Hematopoietic multipotent progenitor cell (in vitro differentiated cells): ENCODE measurements around the gene CDH12. TPM values are rescaled to one million over a fixed set of nuclear protein-coding genes. Genes with fewer than 3 reads are reported as not detected.
"Not testable (repeated sequence)": the region's sequence is repeated elsewhere in the genome, so short reads cannot be mapped to it uniquely, and the experiment has no call there.

Experiments used
- DNase-seq, 3 donors: peaks; one replicate each; pipeline ENCODE4 v3.0.0-alpha.2; 2011 to 2015; ENCODE audit warnings: low read depth in 2 of 3, low spot score in 2 of 3
- total RNA-seq: library from RNA; depleted of rRNA; stranded (reverse); fragments of >200 nt; gene quantifications from one replicate; pipeline ENCODE4 v1.2.3, GENCODE V29; 2012

Gene CDH12
- total RNA-seq, 1 donor: not detected

GRCh38 chr5:22473886-22474285 lies 379.3 kb downstream of the CDH12 start:
- DNase-seq: no peak

DNA sequence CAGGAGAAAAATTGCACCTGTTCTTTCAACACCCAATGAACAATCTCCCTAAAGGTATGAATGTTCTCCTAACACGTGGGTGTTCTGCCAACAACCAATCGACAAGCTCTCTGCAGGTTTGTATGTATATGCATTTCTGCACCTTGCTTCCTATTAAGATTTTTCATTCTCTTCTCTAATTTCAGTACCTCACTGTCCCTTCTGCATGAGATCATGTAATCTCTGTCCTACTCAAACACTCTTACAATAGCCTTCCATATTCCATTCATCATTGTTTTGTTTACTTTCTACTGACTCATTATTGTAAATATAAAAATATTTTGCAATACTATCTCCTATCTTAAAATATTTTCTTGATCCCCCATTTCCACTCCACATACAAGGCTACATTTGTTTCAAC lies 382.0 kb downstream of the CDH12 start:
- DNase-seq: no peak

DNA sequence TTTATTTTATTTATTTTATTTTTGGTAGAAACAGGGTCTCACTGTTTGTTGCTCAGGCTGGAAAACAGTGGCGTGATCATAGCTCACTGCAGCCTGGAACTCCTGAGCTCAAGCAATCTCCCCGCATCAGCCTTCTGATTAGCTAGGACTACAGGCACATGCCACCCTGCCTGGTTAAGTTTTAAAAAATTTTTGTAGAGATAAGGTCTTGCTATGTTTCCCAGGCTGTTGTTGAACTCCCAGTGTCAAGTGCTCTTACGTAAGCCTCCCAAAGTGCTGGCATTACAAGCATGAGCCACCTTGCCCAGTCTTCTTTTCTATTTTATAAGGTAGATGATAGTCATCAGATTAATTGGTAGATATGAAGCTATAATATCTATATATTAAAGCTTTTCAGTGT lies 382.7 kb downstream of the CDH12 start:
- no peak for DNase-seq

GRCh38 chr5:22465616-22466015 lies 387.5 kb downstream of the CDH12 start:
- DNase-seq: no peak

DNA sequence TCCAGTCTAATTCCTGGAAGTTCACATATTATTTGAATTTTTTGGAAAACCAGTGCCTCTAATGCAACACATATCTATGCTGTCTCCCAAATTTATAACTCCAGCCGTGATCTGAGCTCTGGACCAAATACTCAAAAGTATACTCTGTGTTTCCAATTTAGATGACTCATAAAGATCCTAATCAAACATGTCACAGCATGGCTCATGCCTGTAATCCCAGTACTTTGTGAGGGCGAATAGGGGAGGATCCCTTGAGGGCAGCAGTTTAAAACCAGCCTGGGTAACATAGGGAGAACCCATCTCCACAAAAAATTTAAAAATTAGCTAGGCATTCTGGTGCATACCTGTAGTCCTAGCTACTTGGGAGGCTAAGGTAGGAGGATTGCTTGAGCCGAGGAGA lies 388.0 kb downstream of the CDH12 start:
- DNase-seq: no peak

DNA sequence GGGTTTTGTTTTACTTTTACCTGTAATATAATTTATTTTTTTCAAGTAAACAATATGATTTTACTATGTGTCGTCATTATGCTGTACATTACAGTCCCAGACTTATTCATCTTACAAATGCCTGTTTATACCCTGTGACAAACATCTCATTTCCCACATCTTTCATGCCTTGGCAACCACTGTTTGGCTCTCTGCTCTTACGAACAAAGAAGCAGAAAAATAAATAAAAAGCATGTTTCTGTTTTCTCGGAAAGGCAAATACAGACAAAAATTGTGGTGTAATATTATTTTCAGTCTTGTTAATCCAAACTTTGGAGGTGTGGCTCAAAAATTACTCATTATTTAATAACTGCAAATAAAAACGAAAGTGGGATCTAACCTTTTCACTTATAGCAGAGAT lies 393.0 kb downstream of the CDH12 start:
- DNase-seq: no peak

GRCh38 chr5:22432905-22433304 lies 420.2 kb downstream of the CDH12 start:
- DNase-seq: no peak

DNA sequence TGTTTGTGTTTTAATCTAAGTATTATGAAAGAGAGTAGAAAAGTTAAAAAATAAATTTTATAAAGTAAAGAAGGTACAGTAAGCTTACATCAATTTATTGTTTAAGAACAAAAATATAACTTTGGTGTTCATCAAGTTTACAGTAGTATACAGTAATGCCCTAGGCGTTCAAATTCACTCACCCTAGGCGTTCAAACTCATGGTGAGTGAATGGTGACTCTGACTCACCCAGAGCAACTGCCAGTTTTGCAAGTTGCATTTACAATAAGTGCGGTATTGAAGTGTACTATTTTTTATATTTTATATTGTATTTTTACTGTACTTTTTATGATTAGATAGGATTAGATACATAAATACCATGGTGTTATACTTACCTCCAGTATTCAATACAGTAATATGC lies 421.3 kb downstream of the CDH12 start:
- DNase-seq: no peak

- no peak for DNase-seq
Measured at GRCh38 chr5:22431406-22431805, 421.7 kb downstream of the CDH12 start.

DNA sequence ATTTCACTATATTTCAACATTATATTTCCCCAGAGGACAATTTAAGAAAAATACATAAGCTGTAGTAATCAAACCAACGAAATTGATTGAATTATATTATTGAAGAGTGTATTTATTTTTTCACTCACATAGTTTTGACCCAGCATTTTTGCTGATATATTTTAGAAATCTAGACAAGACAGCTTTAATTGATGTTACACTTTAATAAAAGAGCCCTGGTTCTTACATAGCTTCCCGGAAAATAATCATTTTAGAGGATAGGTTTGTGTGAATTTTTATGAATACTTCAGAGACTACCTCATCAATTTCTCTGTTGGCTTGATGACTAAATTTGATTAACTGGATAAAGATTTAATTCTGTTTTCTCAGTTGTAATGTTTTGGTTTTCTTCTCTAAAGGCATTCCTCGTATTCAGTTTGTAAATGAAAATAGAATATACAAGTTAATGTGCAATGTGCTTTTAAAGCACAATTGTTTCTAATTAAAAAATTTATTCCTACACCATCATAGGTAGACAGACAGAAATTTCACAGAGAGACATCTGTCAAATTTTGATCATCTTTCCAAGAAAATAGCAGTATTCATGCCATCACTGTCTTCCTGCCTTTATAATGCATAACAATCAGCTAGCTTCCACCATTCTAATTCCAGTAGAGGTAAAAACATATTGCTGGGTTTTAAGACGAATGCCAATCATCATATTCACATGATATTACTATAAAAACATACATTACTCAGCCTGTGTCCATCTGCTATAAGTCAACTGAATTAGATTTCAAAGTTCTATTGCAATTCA lies 441.4 kb downstream of the CDH12 start:
- no peak for DNase-seq

DNA sequence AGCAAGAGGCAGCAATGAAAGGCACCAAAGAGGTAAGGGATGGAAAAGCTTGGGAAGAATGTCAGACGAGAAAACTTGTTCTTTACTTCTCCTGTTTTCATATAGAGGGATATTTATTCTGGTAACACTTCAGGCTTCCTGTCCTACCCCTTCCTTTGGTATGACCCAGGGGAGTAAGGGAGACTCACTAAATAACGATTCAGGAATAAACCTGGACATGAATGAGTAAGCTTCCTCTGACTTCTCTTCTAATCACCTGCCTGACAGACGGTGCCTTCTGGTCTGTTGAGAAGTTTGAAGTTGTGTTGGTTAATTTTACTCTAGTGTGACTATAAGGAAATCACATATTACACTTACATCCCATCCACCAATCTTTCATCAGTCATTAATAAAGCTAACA lies 461.2 kb downstream of the CDH12 start:
- no peak for DNase-seq

- no peak for DNase-seq
Measured at GRCh38 chr5:22390888-22391287, 462.3 kb downstream of the CDH12 start.

DNA sequence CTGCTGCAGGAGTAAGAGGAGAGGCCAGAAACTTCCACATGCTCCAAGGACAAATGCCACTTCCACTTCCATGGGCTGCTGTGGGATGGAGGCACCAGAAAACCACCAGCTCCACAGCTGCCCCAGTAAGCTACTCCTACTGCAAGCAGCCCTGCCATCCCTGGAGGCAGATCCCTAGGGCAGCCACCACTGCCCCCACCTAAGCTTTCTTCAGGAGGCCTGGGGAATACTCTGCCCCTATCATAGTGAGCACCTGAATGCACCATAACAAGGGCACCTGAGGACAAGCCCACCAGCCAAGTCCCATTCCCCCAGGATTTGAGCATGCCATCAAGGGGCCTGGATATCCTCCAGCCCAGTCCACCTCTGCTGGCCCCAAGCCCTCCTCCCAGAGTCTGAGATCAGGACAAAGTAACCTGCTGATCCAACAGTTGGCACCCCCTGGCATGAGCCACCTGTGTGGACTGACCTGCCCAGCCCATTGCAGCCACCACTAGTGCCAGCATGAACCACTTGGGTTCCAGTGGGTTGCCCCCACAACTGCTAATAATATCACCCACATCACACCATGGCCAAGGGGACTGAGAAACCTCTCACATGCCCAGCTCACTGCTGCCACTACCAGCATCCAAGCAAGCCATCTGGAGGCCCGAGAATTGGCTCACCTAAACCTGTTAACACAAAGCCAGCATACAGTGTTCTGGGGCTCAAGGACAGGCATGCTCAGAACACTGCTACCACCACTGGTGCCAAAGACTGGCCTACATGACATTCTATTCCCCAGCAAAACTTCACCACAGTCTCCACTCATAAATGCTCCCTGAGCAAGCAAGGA lies 480.1 kb downstream of the CDH12 start:
- DNase-seq: no peak

DNA sequence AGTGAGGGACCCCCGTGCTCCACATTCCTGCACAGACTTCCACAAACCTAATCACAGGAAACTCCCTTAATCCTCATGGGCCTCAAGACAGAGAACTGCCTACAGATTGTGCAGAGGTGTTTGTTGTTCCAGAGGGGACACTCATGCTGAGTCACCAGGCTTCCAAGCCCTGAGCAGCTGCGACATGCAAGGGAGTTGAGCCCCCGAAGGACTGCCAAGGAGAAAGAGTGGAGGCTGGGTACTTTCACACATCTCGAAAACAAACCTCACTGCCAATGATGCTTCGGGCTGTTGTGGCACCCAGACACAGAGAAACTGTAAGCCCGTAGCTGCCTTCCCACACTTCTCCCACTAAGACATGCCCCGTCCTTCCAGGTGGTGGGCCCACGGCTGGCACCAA lies 480.8 kb downstream of the CDH12 start:
- no peak for DNase-seq

- DNase-seq: no peak
Measured at GRCh38 chr5:22354956-22355355, 498.2 kb downstream of the CDH12 start.

GRCh38 chr5:22352493-22352892 lies 500.7 kb downstream of the CDH12 start:
- no peak for DNase-seq

- no peak for DNase-seq
Measured at GRCh38 chr5:22351178-22351577, 502.0 kb downstream of the CDH12 start.

GRCh38 chr5:22348027-22348426 lies 505.1 kb downstream of the CDH12 start:
- DNase-seq: no peak

GRCh38 chr5:22344000-22344399 lies 509.1 kb downstream of the CDH12 start:
- DNase-seq: no peak

GRCh38 chr5:22341406-22341805 lies 511.7 kb downstream of the CDH12 start:
- no peak for DNase-seq

DNA sequence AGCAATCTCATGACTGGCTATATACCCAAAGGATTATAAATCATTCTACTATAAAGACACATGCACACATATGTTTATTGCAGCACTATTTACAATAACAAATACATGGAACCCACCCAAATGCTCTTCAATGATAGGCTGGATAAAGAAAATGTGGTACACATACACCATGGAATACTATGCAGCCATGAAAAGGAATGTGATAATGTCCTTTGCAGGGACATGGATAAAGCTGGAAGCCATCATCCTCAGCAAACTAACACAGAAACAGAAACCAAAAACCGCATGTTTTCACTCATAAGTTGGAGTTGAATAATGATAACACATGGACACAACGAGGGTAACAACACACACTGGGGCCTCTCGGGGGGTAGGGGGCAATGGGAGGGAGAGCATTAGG lies 520.2 kb downstream of the CDH12 start:
- DNase-seq: not testable (repeated sequence)

DNA sequence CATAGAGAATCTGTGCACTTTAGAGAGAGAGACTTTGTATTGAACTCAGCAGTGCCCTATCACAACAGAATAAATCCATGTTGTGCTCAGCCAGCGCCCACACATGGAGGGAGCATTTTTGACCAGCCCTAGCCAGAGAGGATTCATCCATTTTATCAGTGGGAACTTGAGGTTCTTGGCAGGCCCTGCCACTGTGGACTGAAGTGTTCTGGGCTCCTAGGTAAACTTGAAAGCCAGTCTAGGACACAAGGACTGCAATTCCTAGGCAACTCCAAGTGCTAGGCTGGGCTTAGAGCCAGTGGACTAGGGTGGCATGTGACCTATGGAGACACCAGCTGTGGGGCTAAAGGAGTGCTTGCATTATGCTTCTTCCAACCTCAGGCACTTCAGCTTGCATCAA lies 523.5 kb downstream of the CDH12 start:
- DNase-seq: no peak
